Stimulated activated effector memory CD8-positive, alpha-beta T cell treated with anti-CD3 and anti-CD28 coated beads, Interleukin-12 subunit alpha, Interleukin-12 subunit beta, amount 100 ng/mL, for 72 hours (primary cell): ENCODE results near the gene COBL.
"Not testable (repeated sequence)": the region's sequence is repeated elsewhere in the genome, so short reads cannot be mapped to it uniquely, and the experiment has no call there.

Experiments
- ATAC-seq: fragments of 150-1000 bp; cut with Tn5 transposase; 2 replicates; pipeline ENCODE4 v1.10.0; 2021
- DNase-seq, 2 donors: peaks; one replicate each; pipeline ENCODE4 v3.0.0; 2021 to 2022; ENCODE audit warnings: low spot score in 2 of 2
- H3K27ac Mint-ChIP-seq: one replicate; pipeline ENCODE4 v1.8.0; 2022; ENCODE audit warnings: mild to moderate bottlenecking, mixed read lengths
- H3K36me3 Mint-ChIP-seq: one replicate; pipeline ENCODE4 v1.8.0; 2022; ENCODE audit warnings: mild to moderate bottlenecking, mixed read lengths
- H3K4me1 Mint-ChIP-seq: one replicate; pipeline ENCODE4 v1.8.0; 2022; ENCODE audit warnings: mixed read lengths
- H3K4me3 Mint-ChIP-seq: one replicate; pipeline ENCODE4 v1.8.0; 2022; ENCODE audit warnings: mild to moderate bottlenecking, mixed read lengths
- H3K9me3 Mint-ChIP-seq: one replicate; pipeline ENCODE4 v1.8.0; 2022; ENCODE audit warnings: mixed read lengths

COBL gene

GRCh38 chr7:51013861-51014511 lies 302.6 kb downstream of the COBL start:
- H3K36me3 Mint-ChIP-seq: peaks cover 6% of the 10 kb centered on the region
- no peaks in the 10 kb centered on the region for H3K4me1 Mint-ChIP-seq
- no peak overlapping the region for H3K27ac Mint-ChIP-seq
- DNase-seq: peak in 1 of 2 donors; percentile 18
- peaks cover 5% of the 10 kb centered on the region for H3K9me3 Mint-ChIP-seq
- ATAC-seq: no peak
- no peak overlapping the region for H3K4me3 Mint-ChIP-seq

DNA sequence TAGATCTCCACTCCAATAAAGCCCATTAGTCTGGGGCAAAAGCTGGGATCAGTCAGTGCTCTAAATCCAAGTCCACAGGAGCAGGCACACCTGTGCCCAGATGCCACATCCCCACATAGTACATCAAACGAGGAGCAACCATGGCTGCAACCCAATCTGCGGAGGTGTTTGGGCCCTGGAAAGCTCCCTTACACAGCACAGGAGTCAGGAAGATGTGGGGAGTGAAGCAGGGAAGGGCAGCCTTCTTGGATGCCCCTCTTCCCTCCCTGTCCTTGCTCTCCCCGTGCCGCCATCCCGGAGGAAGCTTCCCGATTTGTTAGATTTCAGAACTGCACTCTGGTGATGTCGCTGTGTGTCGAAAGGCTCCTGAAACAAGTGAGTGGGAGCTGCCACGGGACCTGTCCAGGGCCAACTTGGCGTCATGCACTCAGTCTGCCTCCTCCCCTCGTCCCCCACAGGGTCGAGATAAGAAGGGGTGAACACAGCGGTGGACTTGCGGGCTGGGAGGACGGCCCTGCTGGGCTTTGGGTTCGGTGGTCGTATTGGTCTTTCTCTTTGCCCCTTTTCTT lies 303.3 kb downstream of the COBL start:
- no peak for ATAC-seq
- H3K9me3 Mint-ChIP-seq: peaks cover 4% of the 10 kb centered on the region
- H3K4me1 Mint-ChIP-seq: no peaks in the 10 kb centered on the region
- no peak overlapping the region for H3K27ac Mint-ChIP-seq
- peak in 1 of 2 donors; percentile 38 for DNase-seq
- no peak overlapping the region for H3K4me3 Mint-ChIP-seq
- peaks cover 6% of the 10 kb centered on the region for H3K36me3 Mint-ChIP-seq

- Mint-ChIP-seq H3K9me3 (no peaks in the 10 kb centered on the region), H3K4me3 (no peak overlapping the region), H3K36me3 (no peaks in the 10 kb centered on the region), H3K4me1 (no peaks in the 10 kb centered on the region), H3K27ac (no peak overlapping the region)
- DNase-seq (peak in 1 of 2 donors; percentile 26), ATAC-seq (no peak)
These were observed 303.9 kb downstream of the COBL start for GRCh38 chr7:51012569-51013217.

DNA sequence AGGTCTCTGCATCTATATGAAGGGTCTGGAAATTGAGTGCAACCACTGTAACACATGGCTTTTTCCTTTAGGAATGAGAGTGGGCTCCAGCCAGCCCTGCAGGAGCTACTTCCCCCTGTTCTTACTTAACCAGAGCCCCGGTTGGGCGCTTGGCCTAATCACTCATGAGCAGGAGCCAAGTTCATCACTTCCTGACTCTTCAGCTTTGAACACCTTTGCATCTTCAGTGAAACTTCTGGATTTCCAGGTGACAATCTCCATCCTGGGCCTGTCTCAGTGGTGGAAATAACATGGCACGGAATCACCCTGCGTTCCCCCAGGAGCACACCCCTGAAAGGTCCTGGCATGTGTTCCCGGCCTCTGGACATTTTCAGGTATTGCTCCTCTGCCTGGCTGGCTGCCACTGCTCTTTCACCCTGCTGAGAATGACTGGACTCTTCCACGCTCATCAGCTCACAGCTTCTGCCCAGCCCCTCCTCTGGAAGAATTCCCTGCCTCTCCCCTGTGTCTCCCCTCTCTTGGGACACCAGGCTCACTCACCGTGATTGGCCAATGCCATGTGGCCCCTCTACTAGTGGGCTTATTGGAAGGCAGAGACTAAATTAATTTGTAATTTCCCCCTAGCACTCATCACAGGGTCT lies 304.8 kb downstream of the COBL start:
- Mint-ChIP-seq H3K27ac (no peak overlapping the region), H3K4me3 (no peak overlapping the region), H3K4me1 (no peaks in the 10 kb centered on the region), H3K36me3 (no peaks in the 10 kb centered on the region), H3K9me3 (no peaks in the 10 kb centered on the region)
- ATAC-seq: no peak
- DNase-seq: peak in 1 of 2 donors; percentile 13

DNA sequence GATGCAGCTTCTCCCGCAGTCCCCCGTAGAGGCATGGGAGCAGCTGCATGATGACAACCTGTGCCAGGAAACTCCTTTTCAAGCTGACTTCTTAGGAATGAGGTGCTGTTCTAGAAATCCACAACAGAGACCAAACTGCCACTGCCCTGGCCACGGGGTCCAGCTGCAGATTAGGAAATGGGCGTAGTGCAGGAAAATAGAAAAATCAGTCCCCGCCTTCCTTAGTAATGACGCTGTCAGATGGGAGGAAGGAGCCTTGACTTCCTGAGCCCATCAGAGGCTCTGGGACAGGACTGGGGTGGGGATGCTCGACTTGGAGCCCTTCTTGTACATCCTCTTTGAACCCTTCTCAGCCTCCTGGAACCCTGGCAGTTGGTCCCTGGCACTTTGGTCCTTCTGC lies 306.1 kb downstream of the COBL start:
- ATAC-seq (no peak), DNase-seq (peak in 1 of 2 donors; percentile 33)
- Mint-ChIP-seq H3K4me3 (no peak overlapping the region), H3K27ac (no peak overlapping the region), H3K4me1 (no peaks in the 10 kb centered on the region), H3K9me3 (no peaks in the 10 kb centered on the region), H3K36me3 (no peaks in the 10 kb centered on the region)

DNA sequence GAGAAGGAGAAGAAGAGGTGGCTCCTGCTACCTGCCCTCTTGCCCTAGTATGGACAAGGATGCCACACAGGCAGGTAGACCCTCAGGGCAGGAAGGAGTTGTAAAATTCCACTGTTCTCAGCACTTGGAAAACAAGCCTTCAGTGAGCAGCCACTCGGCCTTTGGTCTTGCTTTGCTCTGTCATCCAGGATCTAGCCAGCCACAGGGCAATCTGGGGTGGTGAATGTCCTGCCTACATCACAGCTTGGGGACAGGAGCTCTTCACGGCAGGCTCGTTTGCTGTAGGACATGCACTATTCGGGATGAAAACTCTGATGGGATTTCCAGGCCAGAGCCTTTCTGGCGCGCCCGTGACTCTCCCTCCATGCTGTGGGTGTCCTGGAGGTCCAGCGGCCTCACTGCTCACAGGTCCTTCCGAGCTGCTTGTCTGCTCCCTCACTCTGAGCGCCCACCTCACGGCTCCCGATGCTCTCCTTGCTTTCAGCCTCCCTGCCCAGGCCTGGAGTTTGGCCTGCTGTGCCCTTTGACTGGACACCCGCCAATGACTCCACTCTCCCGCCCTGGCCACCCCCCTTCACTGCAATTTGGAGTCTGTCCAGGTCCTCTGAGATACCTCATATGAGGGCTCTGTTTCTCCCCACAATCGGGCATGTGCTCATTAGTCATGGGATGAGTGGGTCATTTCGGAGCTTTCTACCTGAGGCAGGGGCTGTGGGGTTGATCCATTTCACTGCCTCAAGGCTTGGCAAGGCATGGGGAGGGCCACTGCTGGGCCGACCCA lies 306.7 kb downstream of the COBL start:
- no peaks in the 10 kb centered on the region for H3K4me1 Mint-ChIP-seq
- DNase-seq (peak in 1 of 2 donors; percentile 32), ATAC-seq (no peak)
- no peaks in the 10 kb centered on the region for H3K9me3 Mint-ChIP-seq
- no peak overlapping the region for H3K4me3 Mint-ChIP-seq
- H3K27ac Mint-ChIP-seq: no peak overlapping the region
- no peaks in the 10 kb centered on the region for H3K36me3 Mint-ChIP-seq

- Mint-ChIP-seq H3K27ac (no peak overlapping the region), H3K36me3 (no peaks in the 10 kb centered on the region), H3K9me3 (no peaks in the 10 kb centered on the region), H3K4me1 (no peaks in the 10 kb centered on the region), H3K4me3 (no peak overlapping the region)
- peak in 1 of 2 donors; percentile 30 for DNase-seq
- ATAC-seq: no peak
These were observed 308.8 kb downstream of the COBL start for GRCh38 chr7:51007551-51008505.

DNA sequence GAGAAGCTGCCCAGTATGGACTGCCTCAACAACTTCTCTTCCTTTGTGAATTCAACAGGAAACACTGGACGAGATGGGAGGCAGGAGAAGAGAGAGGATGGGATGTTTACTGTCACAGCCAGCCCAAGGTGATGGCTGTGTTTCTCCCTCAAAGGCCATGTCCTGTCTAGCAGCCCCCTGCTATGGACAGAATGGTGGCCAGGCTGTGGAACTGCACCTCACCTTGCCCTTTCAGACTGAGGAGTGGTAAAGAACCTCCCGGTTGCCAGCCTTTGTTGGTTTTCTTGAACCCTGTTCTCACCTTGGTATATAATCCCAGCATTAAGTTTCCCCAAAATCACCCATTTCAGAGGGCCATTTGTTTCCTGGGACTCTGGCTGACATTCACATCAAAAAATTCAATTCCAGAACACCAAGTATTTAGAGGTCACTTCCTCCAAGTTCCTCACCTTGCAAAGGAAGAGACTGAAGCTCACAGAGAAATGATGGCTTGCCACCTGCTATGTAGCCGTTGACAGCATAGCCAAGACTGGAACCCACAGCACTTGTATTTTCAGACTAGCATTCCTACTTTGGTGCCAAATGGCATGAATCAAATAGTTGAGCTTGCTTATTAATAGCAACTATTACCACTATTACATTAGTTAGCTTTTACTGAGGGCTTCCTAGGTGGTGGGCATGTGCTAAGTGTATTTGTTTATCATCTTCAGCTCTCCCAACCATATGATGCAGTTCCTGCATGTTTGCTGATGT lies 309.9 kb downstream of the COBL start:
- Mint-ChIP-seq H3K4me1 (no peaks in the 10 kb centered on the region), H3K27ac (no peak overlapping the region), H3K4me3 (no peak overlapping the region), H3K36me3 (no peaks in the 10 kb centered on the region), H3K9me3 (no peaks in the 10 kb centered on the region)
- ATAC-seq (no peak), DNase-seq (peak in 1 of 2 donors; percentile 39)

- DNase-seq (no peak), ATAC-seq (no peak)
- H3K36me3 Mint-ChIP-seq: no peaks in the 10 kb centered on the region
- H3K4me3 Mint-ChIP-seq: no peak overlapping the region
- H3K4me1 Mint-ChIP-seq: no peaks in the 10 kb centered on the region
- H3K9me3 Mint-ChIP-seq: peaks cover 3% of the 10 kb centered on the region
- no peak overlapping the region for H3K27ac Mint-ChIP-seq
These were observed 311.5 kb downstream of the COBL start for GRCh38 chr7:51005074-51005473.

DNA sequence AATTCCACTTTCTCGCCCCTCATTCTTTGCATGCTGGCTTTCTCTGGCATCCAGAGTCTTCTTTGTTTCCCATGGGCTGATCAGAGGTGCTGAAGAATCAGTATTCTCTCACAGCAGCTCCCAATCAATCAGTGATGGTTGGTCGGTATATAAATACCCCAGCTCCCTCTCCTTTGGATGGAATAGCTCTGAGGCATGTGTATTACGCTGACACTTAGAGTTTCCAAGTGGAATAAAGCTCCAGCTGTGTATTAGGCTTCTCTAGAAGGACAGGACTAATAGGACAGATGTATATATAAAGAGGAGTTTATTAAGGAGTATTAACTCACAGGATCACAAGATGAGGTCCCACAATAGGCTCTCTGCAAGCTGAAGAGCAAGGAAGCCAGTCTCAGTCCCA lies 315.7 kb downstream of the COBL start:
- H3K4me3 Mint-ChIP-seq: no peak overlapping the region
- no peaks in the 10 kb centered on the region for H3K36me3 Mint-ChIP-seq
- peaks cover 3% of the 10 kb centered on the region for H3K9me3 Mint-ChIP-seq
- ATAC-seq (peak; percentile 39), DNase-seq (no peak)
- no peak overlapping the region for H3K27ac Mint-ChIP-seq
- no peaks in the 10 kb centered on the region for H3K4me1 Mint-ChIP-seq

- Mint-ChIP-seq H3K4me3 (no peak overlapping the region), H3K27ac (no peak overlapping the region), H3K36me3 (no peaks in the 10 kb centered on the region), H3K9me3 (no peaks in the 10 kb centered on the region), H3K4me1 (no peaks in the 10 kb centered on the region)
- DNase-seq (no peak), ATAC-seq (no peak)
These were observed 321.8 kb downstream of the COBL start for GRCh38 chr7:50994753-50995319.

DNA sequence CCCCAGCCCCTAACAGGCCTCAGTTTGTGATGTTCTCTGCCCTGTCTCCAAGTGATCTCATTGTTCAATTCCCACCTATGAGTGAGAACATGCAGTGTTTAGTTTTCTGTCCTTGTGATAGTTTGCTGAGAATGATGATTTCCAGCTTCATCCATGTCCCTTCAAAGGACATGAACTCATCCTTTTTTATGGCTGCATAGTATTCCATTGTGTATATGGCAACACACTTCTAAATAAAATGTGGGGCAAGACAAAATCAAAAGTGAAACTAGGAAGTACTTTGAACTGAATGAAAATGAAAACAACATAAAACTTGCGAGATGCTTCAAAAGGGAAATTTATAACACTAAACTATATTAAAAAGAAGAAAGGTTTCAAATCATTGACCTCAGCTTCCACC lies 326.4 kb downstream of the COBL start:
- not testable (repeated sequence) for ATAC-seq

GRCh38 chr7:50988988-50989387 lies 327.6 kb downstream of the COBL start:
- no peaks in the 10 kb centered on the region for H3K4me1 Mint-ChIP-seq
- DNase-seq (no peak), ATAC-seq (no peak)
- H3K36me3 Mint-ChIP-seq: no peaks in the 10 kb centered on the region
- no peaks in the 10 kb centered on the region for H3K9me3 Mint-ChIP-seq
- no peak overlapping the region for H3K27ac Mint-ChIP-seq
- H3K4me3 Mint-ChIP-seq: no peak overlapping the region

More for the DNA sequence above, 326.4 kb downstream of the COBL start:
- not testable (repeated sequence) for H3K4me3 Mint-ChIP-seq, H3K36me3 Mint-ChIP-seq, H3K4me1 Mint-ChIP-seq, H3K9me3 Mint-ChIP-seq, H3K27ac Mint-ChIP-seq, DNase-seq
